Measurements from ENCODE around the gene TTLL9. TPM values are rescaled to one million over a fixed set of nuclear protein-coding genes. Genes with fewer than 3 reads are reported as not detected.

Gene TTLL9
- total RNA-seq, 1 donor from 2014 or later, result not detected

- intact Hi-C loops (cut with micrococcal nuclease), result no loop called here
Observed at GRCh38 chr20:31939661-31940060, 69.2 kb downstream of the TTLL9 start.

GRCh38 chr20:31943052-31943471, 72.6 kb downstream of the TTLL9 start:
- intact Hi-C loops (cut with micrococcal nuclease), result no loop called here

DNA sequence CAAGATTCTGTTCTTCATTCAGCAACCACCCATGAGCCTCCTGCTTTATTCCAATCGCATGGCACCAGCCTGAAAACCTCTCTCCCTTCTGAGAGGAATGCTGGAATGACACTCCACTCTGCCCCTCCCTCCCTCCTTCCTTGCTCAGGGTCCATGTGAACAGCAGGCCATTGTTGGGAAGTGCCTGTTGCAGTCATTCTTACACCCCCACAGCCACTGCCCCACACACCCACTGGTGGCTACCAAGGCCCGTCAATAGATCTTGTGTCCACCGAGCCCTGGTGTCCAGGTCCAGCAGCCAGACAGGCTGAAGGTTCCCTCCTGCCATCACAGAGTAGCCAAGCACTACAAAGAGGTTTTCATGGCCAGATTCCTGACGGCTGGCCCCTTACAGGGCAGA, 74.9 kb downstream of the TTLL9 start:
- intact Hi-C loops (cut with micrococcal nuclease), result no loop called here

- intact Hi-C loops (cut with micrococcal nuclease), result no loop called here
Observed at GRCh38 chr20:31945785-31946184, 75.4 kb downstream of the TTLL9 start.

DNA sequence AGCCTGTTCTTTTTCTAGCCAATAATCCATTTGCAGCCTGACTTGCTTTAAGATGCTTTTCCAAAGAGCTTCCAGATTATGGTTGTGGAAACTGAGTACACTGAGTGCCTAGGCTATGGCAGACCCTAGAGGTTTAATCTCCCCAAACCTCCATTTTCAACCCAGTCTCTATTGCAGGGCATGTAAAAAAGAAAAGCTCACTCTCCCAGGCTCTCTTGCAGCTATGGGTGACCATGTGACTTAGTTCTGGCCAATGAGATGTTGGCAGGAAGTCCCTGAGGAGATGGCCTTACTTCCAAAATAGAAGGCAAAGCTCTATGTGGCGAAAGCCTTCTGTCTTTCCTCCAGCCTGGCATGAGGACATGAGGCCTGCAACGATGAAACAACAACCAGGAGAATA, 77.6 kb downstream of the TTLL9 start:
- intact Hi-C loops (cut with micrococcal nuclease), result no loop called here

GRCh38 chr20:31949877-31950646, 79.6 kb downstream of the TTLL9 start:
- intact Hi-C loops (cut with micrococcal nuclease), result loop anchor here (5.0 kb wide), 1 partner anchor 257 kb away; the partner anchor contains the start of genes PLAGL2 and POFUT1

DNA sequence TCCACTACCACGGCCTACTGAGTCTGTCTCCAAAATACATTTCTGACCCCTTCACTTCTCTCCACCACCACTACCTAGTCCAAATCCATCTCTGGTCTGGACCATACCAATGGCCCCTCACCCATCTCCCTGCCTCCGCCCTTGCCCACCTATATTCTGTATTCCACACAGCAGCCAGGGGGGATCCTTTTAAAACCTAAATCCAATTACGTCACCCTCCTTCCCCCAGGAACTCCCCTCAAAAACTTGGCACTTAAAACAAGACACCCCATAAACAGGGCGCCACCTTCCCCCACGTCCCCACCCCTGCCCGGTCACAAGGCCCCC, 80.7 kb downstream of the TTLL9 start:
- intact Hi-C loops (cut with micrococcal nuclease), result loop anchor here (5.0 kb wide), 1 partner anchor 256 kb away; the partner anchor contains the start of genes PLAGL2 and POFUT1

DNA sequence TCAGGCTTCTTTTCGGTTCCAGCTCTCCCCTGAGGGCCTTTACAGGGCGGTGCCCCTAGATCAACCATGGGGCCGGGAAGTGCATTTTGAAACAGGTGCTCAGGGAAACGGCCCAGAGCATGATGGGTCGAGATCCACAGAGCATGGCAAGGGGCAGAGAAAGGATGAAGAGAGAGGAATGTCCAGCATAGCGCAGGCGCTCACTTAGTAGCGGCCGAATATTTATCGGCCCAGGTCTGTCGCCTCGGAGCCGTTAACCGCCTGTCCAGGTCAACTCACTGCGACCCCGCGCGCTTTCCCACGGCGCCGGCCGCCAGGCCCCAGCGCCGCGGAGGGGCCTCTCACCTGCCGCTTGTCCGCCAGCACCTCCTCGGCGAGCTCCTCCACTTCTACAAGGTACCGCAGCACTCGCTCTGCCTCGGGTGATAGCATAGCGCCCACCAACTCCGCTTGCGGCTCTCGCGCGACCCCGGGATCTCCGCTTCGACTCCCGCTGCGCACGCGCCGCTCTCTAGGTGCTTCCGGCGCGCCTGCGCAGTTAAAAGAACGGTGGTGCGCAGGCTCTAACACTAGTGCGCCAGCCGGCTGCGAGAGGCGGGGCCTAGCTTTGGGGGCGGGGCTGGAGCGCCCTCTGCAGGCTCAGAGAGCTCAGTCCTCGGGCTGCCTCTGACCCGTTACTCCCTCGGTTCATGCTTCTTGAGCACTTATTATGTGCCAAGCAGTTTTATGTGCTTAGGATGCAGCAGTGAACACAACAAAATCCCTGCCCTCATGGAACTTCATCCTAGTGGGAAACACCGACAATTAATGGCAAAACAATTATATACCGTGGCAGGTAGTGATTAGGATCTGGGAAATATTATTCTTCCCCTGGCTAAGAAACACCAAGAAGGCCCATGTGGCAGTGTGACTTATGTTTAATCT, 81.4 kb downstream of the TTLL9 start, which contains the start of gene PDRG1:
Gene PDRG1, minus strand, starts transcription at position 517 of the 924 bp plus-strand sequence. Its CDS starts 85 bp downstream, at position 432.
- intact Hi-C loops (cut with micrococcal nuclease), result loop anchor here (1.0 to 5.0 kb wide), 5 partner anchors 17 to 407 kb away; partner anchors contain the start of genes ASXL1, PLAGL2, POFUT1 and XKR7

- intact Hi-C loops (cut with micrococcal nuclease), result loop anchor here (2.0 to 5.0 kb wide), 3 partner anchors 15 to 405 kb away; partner anchors contain the start of genes ASXL1, PLAGL2, POFUT1 and XKR7
Observed at GRCh38 chr20:31953556-31954148, 83.2 kb downstream of the TTLL9 start.

DNA sequence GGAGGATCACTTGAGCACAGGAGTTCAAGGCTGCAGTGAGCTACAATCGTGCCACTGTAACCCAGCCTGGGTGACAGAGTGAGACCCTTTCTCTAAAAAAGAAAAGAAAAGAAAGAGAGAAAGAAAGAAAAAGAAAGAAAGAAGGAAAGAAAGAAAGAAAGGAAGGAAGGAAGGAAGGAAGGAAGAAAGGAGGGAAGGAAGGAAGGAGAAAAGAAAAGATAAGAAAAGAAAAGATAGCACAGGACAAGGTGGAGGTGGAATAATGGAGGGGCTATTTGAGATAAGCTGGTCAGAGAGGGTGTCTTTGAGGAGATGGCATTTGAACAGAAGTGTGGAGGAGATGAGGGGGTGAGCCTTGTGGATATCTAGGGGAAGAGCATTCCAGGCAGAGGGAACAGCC, 84.1 kb downstream of the TTLL9 start:
- intact Hi-C loops (cut with micrococcal nuclease), result loop anchor here (5.0 kb wide), 1 partner anchor 253 kb away; the partner anchor contains the start of genes PLAGL2 and POFUT1

GRCh38 chr20:31956556-31957526, 86.4 kb downstream of the TTLL9 start:
- intact Hi-C loops (cut with micrococcal nuclease), result no loop called here

- intact Hi-C loops (cut with micrococcal nuclease), result no loop called here
Observed at GRCh38 chr20:31962761-31963160, 92.3 kb downstream of the TTLL9 start.

DNA sequence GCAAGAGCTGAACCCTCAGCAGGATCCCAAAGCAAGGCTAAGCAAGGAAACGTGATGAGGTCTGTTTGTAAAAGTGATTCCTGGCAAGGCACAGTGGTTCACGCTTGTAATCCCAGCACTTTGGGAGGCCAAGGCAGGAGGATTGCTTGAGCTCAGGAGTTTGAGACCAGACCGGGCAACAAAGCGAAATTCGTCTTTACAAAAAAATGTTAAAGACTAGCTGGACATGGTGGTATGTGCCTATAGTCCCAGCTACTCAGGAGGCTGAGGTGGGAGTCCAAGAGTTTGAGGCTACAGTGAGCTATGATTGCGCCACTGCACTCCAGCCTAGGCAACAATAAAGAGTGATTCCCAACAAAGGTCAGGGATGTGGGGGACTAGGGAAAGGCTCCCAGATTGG, 93.5 kb downstream of the TTLL9 start:
- intact Hi-C loops (cut with micrococcal nuclease), result no loop called here

- intact Hi-C loops (cut with micrococcal nuclease), result no loop called here
Observed at GRCh38 chr20:31966991-31967655, 96.7 kb downstream of the TTLL9 start.

GRCh38 chr20:31967830-31968249, 97.4 kb downstream of the TTLL9 start, which contains the start of gene XKR7:
XKR7 (plus strand) TSS chr20:31968151; CDS start chr20:31968176, 25 bp downstream.
- intact Hi-C loops (cut with micrococcal nuclease), result loop anchor here (2.0 kb wide), 1 partner anchor 15 kb away; the partner anchor contains the start of gene PDRG1

GRCh38 chr20:31968291-31969126, 98.1 kb downstream of the TTLL9 start:
- intact Hi-C loops (cut with micrococcal nuclease), result loop anchor here (2.0 kb wide), 1 partner anchor 16 kb away; the partner anchor contains the start of gene PDRG1

GRCh38 chr20:31969991-31970390, 99.6 kb downstream of the TTLL9 start:
- intact Hi-C loops (cut with micrococcal nuclease), result loop anchor here (2.0 kb wide), 1 partner anchor 17 kb away; the partner anchor contains the start of gene PDRG1

DNA sequence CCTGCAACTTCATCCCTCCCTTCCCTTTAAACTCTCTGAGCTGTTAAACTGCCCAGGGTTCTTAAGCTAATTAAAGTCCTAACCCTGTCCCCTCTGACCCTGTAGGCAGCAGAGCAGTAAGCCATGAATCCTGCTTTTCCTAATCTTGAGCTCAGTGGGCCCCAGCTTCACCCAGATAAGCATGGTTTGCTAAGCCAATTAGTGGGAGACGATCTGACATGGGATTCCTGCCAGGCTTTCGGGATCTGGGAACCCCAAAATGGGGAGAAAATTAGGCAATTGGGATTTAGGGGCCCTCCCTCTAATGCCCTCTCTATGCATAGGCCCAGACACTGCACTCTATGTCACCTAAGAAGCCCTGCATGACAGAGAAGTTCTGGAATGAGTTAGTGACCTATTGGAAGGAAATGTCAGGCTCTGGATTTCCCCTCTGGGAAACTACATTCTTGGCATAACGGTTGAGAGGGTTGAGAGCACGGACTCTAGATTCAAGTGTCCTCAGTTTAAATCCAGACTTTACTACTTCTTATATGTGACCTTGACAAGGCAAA, 102.1 kb downstream of the TTLL9 start:
- intact Hi-C loops (cut with micrococcal nuclease), result no loop called here
